Activated CD4-positive, alpha-beta T cell treated with anti-CD3 and anti-CD28 coated beads for 4 hours (primary cell): ENCODE results near the gene RING1.
A peak's percentile ranks its signal among the peaks of the same experiment; 100 is the strongest.

Experiments used
- DNase-seq, 2 donors: peaks; one replicate each; pipeline ENCODE4 v3.0.0-alpha.2; 2020

The RING1 gene

DNA sequence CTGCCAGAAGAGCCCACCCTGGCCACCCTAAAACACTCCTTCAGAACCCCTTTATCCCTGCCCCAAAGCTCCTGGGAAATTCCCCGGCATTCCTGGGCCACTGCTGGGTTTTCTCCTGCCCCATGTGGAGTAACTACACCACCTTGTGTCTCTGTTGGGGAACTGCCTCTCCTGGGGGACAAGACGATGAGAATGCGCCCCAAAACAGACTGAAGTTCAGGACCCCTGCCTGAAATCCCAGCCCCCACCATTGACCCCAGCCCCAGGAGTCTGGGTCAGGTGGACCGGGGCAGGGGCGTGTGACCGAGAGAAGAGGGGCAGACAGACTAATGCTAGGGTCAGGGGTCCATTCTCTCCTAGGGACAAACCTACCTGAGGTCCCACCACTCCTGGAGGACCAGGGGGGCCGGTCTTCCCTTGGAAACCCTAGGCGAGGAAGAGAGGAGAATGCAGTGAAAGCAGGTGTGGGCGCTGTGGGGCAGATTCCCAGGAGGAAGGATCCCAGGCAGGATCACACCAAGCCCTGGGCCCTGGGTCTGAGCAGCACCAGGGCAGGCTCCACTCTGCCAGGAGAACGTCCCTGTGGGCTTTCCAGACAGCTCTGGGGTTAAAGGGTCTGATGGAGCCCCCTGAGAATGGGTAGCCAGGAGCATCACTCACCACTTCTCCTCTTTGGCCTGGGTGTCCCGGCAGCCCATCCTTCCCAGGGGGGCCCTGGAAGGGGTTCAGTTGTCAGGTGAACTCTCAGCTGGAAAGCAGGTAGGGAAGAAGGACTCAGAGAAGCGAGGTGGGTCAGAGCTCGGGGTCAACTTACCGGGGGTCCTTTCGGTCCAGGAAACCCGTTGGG lies 35.4 kb upstream of the RING1 start:
- no peak for DNase-seq

DNA sequence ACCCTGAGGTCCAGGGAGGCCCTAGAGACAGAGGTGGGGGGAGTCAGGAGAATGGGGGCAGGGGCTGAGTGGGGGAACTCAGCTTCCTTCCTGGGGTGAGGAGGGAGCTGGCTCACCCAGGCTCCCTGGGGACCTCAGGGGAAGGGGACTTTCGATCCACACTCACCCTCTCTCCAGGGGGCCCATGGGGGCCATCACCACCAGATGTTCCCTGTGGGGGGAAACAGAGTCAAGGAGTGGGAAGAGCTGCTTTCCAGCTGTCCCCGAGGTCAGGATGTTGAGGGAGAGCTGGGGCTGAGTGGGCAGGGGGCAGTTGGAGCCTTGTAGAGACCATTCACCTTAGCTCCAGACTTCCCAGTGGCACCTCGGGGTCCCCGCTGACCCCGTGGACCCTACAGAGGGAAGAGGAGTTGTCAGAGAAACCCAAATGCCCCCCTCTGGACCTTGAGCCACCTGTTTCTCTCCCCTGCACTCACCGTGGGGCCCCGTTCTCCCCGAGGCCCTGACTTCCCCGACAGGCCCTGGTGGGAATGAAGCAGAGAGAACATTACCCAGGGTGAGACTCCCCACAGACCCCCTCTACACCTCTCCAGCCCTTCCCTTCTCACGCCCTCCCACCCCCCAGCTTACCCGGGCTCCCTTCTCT lies 34.6 kb upstream of the RING1 start:
- no peak for DNase-seq

DNA sequence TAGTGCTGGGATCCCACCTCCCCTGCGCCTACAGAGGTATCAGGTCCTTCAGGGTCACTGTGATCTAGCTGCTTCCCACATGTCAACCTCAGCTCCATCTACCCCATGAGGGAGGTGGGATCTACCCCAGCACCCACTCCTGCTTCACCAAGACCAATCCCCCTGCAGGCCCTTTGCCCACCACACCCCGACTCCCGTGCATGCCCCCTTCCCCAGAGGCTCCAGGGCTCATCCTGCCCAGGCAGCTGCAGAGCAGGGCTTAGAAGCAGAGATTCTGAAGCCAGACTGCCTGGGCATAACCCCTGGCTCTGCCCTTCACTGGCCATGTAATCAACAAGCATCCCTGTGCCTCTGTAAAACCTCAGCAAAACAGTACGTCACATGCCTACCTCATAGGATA lies 33.5 kb upstream of the RING1 start:
- DNase-seq = no peak

DNA sequence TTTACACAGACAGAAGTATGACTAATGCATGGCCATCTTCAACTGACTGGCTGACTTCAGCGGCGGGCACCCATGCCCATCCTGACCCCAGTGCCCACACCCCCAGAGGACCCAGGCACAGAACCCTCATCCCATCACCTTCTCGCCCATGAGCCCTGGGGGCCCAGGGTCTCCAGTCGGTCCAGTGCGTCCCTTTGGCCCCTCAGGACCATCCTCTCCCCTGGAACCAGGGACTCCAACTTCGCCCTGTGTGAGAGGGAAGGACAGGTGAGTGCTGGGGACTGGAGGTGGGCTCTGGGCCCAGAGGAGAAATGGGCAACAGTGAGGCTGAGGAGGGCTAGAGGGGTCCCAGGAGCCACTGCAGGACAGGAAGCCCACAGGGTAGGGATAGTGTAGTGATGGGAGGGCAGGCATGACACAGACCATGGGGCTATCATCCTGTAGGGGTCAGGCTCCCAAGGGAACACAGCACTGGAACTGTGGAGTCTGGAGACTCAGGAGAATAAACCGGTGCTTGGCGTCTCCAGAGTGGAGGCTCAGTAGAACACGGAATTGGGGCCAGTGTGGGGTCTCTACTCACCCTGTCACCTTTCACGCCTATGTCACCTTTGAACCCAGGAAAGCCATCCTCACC lies 32.7 kb upstream of the RING1 start:
- DNase-seq = no peak

DNA sequence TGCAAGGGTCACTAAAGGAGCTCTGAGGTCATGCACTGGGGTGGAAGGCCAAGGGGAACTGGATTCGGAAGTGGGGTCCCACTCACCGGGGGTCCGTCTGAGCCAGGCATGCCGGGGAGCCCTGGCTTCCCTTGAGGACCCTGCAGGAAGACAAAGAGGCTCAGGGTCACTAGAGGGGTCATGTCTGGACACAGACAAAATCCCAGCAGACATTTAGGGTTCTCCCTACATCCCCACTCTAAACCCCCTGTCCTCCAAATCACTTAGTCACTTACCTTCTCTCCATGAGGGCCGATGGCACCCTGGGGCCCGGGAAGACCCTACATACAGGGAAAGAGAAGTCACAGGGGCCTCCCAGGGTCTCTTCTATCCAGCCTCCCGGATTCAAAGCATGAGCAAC lies 31.4 kb upstream of the RING1 start:
- no peak for DNase-seq

DNA sequence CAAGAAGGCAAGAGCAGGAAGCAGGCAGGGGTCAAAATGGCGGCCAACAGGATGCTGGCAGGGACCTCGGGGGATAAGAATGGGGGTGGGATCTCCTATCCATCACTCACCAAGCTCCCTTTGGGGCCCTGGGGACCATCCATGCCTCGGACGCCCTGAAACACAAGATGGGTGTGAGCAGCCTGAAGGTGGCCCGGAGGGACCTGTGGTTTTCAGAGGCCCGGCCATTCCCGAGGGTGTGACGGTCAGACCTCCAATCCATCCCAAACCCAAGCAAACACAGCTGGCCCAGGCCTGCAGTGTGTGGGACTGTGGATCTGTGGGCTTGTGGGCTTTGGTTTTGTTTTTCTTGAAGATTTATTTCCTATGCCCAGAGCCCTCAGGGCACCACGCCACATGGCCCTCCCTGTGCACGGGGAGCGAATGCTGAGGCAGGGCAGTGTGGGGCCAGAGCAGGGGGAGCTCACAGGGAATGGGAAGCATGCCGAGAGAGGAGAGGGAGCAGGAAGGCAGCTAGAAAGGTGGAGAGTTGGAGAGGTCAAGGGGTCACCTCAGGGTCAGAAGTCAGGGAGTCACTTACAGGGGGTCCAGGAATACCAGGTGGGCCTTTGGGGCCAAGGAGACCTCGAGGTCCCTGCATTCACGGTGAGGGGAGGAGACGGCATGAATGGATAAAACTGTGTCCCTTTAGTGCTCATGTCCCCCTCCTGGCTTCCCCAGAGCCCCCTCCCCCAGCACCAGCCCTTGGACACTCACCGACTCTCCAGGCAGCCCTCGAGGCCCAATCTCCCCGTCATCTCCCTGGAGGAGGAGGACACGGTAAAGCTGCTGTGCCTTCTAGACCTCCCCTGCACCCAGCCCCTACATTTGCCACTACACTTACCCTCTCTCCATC lies 30.5 kb upstream of the RING1 start:
- DNase-seq = no peak

DNA sequence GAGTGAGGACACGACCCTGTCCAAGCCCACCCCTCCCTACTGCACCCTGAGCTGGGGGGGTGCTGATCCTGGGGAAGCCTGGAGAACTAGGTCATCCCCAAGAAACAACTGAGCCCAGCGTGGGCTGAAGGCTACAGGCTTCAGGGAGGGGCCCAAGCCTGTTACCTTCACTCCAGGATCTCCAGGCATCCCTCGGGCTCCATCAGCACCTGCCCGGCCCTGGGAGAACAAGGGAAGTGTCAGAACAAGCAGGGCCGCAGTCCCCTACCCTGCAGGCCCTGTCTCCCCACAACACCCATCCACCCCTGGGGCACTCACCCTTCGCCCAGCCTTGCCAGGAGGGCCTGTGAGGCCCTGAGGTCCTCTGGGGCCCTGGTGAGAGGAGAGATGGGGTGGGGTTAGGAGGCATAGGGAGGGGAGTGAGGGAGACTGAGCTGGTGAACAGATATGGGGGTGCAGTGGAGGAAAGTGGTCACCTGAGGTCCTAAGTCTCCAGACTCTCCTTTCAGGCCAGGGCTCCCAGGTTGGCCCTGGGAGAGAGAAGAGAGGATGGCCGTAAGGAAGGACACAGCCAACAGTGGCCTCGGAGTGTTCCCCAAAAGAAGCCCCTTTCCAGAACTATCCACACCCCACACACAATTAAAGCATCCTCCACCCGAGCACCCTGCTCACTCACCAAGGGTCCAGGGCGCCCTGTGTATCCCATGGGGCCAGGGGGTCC lies 29.4 kb upstream of the RING1 start:
- DNase-seq = no peak

DNA sequence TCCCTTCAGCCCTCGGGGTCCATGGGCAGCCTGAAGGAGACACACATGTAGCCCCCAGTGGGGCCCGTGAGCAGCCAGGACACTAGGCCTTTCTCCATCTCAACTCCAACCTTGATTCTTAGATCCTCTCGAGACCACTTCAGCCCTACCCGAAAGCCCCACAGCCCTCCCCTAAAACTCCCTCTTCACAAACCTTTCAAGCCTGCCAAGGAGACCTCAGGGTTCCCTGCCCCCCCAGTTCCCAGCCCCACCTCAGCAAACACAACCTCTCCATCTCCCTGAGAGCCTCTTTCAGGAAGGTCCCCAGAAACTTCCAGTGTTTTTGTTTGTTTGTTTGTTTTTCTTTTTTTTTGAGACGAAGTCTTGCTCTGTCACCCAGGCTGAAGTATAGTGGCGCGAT lies 27.2 kb upstream of the RING1 start:
- no peak for DNase-seq

DNA sequence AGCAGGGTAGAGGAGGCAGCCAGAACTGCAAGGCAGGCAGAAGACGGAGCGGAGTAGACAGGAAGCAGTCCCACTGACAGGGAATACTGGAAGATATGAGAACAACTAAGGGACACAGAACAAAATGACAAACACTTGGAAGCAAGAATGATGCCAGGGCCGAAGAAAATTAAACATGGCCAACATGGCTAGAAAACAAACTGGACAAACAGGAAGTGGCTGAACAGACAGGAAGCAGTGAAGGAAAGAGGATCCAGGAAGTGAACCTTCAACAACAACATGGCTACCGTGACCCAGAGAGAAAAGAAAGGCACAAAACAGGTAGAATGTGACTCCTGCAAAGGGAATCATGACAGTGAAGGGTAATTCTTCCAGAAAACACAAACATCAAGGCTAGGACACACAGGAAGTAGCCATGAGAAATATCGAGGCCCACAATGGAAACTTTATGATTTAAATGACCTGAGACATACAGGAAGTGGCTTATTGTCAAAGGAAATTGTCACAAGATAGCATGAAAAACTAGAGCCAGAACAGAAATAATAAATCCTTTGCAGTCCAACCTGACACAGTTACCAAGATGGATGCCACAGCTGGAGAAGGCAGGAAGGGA lies 25.1 kb upstream of the RING1 start:
- DNase-seq = no peak

DNA sequence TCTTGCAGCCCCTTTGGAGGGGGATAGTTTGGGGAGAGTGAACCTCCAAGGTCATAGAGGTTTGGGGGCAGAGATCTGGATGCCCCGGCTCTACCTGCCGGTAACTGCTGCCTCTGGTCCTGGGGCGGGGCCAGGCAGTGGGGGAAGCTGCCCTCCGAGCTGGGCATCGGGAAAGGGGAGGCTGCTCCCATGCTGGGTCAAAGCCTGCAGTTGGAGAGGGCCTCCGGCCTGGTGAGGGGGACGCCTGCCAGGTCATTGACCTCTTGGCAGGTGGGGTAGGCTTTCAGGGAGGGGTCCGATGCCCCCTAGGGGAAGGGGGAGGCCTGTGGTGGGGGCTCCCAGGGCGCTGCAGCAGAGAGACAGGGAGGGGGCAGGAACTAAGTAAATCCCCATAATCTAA lies 23.1 kb upstream of the RING1 start:
- no peak for DNase-seq

DNA sequence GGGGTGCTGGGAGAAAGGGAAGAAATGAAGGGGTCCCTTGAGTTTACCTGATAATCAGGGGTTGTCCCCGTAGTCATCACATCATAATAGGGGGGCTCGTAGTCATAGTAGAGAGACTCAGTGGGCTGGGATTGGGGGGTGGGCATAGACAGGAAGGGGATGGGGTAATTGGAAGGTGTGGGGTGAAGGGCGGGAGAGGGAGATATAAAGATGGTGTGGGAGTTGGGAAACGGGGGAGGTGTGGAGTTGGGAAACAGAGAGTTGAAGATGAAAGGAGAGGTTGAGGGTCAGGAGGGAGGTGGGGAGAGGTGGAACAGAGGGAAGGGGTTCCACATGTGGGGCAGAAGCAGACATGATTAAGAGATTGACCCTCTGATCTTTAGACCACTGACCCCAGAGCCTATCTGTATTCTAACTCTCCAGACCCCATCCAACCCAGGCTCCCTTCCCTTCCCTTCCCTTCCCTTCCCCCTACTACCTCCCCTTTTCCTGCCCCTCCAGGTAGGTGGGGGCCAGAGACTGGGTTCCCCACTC lies 22.6 kb upstream of the RING1 start:
- DNase-seq = no peak

DNA sequence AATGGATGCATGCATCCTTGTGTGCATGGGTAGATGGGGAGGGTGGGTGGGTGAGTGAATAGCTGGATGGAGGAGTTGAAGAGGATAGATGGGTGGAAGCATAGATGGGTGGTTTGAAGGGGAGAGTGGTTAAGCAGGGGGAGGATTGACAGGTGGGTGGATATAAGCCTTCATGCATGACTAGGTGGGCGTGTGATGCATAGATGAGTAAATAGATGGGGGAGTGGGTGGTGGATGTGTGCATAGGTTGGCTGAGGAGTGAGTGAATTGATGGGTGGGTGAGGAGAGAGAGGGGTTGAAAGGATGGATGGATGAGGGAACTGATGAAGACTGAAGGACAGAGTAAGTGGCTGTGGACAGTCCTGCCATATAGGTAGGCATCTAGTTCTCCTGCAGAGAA lies 20.5 kb upstream of the RING1 start:
- no peak for DNase-seq

DNA sequence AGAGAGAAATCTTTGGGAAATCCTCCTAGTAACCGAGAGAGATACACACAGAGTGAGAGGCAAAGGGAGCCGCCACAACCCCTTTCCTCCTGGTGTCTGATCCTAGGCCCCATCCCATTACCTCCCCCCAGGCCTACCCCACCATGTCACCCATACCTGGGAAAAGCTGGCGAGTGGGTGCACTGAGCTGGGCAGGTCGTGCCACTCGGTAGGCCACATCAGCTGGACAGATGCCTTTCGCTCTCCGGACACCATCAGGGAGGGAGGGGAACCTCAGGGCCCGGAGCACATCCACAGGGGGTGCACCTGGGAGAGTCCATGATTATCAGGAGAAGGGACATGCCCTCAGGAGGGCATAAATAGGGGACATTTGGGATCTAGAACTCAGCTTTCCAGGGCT lies 19.1 kb upstream of the RING1 start:
- no peak for DNase-seq

DNA sequence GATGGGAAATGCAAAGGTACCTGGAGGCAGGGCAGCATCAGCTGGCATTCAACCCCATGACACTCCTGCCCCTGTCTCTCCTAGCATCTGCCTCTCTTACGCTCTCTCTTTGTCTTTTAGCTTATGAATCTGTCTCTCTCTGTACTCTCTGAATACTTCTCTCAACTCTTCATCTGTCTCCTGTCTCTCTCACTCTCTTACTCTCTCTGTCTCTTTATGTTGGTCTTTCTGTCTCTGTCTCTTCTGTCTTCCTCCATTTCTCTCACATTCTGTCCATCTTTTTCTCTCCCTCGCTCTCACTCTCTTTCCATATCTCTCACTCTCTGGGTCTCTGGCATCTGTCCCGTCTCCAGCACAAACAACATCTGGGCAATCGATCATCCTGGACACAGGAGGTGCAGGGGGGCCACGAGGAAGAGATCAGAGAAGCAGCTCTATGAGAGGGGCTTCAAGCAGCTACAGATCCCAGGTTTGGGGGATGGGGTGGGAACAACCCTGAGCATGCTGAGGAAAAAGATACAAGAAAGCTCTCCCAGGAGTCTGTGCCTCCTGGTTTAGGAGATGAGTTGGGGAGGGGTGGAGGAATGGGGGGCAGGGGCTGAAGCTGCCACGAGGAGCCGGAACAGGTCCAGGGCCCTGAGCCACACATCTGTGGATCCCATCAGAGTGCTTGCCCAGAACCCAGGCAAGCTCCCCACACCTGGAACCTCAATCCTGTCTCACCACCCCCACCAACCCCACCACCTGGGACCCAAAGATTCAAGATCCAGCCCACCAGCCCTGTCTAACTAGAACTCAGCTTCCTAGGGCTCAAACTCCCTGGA lies 18.5 kb upstream of the RING1 start:
- no peak for DNase-seq

DNA sequence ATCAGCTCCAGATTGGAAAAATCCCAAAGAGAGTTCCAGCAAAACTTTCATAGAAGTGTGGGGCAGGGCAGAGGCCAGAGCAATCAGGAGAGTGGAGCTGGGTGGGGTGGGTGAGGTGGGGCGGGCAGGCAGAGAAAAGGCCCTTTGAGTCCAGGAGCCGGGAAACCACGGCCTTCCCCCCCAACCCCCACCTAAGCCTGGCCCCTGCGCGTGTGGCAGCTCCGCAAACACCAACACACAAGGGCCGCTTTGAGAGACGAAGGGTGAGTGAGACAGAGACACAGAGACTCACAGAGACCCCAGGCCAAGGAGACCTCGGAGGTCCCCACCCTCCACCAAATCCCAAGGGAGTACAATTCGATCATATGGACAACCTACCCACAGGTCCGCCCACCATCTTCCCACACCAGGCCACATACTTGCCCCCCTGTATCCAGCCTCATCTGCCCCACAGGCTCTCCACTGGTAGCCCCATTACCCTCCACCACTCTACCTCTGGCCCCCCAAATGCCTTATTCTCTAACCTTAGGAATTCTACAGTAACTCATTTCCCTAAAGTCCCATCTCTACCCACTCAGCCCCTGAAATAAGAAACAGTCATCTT lies 17.7 kb upstream of the RING1 start:
- DNase-seq = no peak

DNA sequence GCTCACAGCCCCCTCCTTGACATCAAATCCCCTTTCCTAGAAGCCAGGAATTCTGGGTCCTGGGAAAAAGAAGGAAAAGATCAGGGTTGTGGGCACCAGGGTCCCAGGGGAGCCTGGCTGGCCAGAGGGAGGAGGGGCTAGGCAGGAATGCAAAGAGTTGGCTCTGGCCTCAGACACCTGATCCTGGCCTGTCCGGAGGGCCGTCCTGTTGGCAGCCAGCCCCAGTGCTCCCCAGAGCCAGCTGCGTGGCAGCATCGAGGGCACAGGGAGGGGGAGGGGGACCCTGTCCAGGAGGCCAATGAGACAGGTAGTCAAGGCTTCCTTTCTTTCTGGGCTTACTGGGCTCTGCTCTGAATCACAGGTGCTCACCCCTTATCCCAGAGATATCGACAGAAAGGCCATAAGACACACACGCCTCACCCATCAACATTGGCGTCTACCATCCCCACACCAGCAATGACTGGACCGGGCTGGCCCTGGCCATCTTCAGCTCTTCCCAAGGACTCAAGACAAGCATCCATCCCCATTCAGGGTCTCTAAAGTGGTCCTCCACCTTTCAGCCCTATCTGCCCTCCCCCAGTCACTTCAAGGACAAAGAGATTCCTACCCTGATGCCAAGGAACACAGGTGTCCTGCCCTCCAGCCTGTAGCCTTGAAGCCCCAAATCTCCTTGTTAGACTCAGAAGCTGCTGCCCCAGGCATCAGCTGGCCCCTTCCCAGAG lies 16.8 kb upstream of the RING1 start:
- no peak for DNase-seq

DNA sequence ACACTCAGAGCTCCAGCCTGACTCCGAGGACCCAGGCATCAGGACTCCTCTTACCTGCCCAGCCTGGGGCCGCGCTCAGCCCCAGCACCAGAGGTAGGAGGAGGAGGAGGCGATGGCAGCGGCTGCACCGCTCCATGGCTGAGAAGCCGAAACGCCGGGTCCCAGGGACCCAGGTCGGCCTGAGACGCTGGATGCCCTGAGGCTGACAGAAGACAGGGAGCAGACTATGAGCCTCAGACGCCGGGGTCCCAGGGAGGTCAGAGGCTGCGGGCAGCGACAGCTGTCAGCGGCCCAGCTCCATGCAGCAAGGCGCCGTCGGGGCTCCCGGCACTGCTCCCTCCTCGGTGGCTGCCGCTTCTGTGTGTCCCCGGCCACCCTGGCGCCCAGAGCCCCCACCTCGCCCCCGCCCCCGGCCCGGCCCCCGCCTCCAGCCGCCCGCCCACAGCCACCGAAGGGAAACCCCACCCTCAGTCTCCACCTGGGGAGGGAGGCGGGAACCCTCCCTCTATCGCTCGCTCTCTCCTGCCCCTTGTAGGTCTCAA lies 16.1 kb upstream of the RING1 start, which contains the start of gene COL11A2:
TSS of gene COL11A2 (minus strand) at position 363 of the 542 bp plus-strand sequence. CDS start at position 136, 227 bp downstream.
- DNase-seq = peak in 1 of 2 donors; percentile 43

DNA sequence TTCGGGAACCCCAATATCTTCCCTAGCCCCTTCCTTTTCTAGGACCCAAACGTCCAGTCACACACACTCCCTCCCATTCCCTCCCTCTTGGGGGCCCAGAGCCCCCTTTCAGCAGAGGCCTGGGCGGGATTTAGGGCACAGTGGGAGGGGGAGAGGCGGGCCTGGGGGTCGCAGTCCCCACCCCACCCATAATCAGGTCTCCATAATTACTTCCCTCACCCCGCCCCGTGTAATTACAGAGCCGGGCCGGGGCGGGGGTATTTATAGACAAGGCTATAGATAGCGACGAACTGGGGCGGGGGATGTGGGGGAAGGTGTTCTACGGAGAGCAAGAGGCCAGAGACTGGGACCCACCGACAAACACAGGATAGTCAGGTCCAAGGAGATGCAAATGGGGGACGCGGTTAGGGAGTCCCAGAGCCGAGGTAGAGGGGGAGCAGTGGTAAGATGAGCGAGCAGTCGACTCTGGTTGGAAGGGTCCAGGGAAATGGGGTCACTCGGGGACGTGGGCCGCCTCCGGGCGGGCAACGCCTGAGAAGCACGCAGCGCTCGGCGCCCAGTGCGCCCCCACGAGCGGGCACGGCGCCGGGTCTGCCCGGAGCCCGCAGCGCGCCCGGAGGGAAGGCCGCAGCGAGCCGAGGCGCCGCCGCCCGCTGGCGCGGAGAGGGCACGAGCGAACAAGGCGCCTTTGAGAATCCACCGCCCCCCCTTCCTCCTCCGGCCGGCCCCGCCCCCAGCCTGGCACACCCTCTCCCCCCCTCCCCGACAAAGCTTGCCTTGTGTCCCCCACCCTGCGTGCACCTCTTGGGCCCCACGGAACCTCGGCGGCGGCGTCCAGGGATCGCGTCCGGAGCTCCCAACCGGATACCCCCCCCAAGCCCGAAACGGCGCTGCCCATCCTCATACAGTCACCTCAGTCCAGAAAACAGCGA lies 15.4 kb upstream of the RING1 start:
- DNase-seq = peak; percentile 26 to 35
